HG03139 (cell line): ENCODE data around the gene INPP5A.
"Not testable (repeated sequence)": the region's sequence is repeated elsewhere in the genome, so short reads cannot be mapped to it uniquely, and the experiment has no call there.

Experiments used
- ATAC-seq: cut with Tn5 transposase; IDR thresholded peaks from one replicate; pipeline ENCODE4 v1.9.1; 2021; ENCODE audit not compliant: unreplicated experiment

INPP5A gene

DNA sequence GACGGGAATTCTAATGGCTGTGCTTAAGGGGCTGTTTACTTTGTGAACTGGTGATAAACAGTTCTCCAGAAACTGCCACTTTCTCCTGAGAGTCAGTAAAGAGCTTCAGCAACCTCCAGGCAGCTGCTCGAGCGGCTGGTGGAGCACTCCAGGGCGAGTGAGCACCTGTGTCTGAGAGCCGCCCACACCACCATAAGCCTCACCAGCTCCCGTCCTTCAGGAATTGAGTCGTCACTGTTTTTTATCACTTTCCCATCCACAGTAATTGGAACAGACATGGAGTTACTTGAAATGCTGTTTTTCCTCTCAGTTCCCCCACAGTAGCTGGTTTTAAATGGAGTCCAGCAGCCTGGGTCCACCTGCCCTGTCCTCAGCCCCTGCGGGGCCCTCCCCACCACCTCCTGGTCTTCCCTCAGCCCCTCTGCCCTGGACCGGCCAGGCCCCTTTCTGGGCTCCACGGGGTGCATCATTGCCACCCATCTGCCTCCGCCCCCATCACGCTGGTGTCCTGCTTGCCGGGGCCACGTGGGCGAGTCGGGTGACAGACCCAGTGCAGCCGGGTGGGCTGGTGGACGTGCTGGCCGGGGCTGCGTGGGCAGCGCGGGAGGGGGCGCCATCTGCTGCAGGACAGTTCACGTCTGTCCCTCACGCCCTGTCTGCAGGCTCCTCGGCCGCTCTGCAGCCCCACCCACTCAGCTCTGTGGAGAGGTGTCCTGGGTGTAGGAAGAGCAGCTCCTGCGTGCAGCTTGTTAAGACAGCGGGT, 192.4 kb downstream of the INPP5A start:
- no peak for ATAC-seq

DNA sequence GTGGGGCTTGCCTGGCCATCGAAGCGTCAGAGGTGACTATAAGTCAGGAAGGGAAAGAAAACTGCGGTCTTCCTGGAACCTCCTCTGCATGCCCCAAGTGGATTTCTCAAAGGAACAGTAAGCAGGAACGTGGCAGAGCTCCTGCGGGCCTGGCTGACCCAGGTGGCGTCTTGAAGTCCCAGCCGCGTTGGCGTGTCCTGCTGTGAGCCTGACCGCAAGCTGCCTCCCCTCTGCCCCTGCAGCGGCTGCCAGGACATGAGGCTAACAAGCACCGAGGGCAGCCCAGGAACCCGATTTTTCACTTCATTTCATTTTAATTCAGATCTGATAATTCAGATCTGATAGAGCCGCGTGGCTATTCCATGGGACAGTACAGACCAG, 193.0 kb downstream of the INPP5A start:
- ATAC-seq: no peak

DNA sequence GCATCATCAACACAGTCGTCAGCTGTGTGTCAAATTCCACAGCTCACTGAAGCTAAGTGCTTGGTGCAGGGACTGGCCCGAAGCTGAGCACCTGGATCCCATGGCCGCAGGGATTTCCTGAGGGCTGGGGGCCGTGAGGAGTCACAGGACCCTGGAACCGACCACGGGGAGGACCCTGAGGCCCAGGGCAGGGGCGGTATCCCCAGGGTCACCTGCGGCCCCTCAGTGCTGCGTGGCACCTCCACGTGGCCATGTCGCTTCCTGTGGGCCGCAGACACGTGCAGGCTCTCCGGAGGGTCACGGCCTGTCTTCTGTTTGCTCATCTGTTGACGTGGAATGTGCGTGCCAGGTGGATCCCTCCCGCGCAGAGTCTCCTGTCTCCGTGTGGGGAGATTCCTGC, 194.9 kb downstream of the INPP5A start:
- ATAC-seq: no peak

DNA sequence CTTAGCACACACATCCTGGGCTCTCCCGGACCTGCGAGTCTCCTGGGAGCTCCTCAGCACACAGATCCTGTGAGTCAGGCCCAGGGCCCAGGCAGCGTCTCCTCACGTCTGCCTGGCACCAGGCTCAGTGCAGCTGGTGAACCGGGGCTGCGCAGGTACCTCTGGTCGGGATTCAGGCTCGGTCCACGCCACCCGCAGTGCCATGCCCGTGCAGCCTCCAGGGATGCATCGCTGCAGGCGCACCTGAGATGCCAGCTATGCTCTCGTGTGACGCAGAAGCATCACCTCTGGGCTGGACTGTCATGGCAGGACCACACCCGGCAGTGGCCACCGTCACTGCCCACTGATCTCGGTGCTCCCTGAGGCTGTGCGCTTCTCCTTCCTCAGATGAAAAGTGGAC, 196.3 kb downstream of the INPP5A start:
- ATAC-seq: no peak

DNA sequence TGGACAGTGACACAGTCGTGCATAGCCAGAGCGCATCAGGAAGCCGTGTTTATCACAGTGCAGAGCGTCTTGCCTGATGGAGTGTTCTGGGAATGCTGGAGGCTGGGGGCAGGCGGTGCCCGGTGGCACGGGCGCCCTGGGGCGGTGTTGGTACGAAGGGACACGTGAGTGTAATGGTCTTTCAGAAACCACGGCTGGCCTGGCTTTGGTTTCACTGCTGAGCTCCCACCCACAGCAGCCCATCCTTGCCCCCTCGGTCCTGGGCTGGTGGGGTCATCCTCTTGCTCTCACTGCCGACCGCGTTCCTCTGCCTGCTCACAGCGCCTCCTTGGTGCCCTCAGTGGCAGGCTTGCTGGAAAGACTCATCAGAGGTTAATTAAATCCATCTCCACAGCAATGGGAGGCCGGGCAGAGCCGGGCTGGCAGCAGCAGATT, 197.8 kb downstream of the INPP5A start:
- ATAC-seq: no peak

DNA sequence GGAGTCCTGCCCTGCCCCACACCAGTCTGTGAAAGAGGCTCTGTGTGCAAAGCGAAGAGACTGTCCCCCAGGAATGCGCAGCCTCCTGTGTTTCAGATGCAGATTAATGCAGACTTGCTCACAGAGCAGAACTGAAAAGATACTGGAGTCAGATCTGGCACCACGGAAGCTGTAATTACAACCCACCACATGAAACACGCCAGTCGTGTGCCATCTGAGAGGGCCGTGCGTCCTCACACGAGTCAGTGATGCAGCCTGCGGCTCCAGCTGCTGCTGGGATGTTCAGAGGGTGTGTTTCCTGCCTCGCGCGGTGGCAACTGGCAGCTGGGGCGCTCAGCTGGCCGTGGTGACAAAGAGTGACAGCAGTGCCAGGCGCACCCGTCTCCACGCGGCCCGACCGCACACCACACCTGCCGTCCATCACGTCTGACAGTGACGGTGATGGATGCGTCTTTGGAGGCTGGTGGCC, 198.4 kb downstream of the INPP5A start:
- no peak for ATAC-seq

DNA sequence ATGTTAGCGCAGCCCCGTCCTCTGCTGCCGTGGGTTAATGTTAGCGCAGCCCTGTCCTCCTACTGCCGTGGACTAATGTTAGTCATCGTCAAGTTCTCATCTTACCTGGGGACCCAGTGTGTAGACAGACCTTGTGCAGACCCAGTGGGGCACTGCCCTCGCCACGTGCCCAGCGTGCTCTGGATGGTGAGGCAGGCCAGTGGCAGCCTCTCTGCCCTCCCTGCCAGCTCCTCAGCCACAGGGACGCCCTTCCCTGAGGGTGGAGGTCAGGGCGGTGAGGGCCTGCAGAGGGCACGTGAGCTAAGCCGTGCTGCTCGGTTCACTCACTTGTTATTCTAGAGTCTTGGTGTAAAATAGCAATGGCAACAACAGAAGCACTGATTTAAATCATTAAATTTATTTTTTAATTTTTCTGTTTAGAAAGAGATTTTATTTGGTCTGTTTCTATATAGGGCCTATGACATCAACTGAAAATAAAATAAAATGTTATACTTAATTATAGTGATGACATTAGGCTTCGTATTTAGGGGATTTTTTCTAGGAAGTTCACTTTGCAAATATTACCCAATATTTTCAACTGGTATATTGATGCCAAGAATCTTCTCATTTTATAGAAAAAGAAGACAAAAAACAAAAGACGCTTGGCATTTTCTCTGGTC, 199.9 kb downstream of the INPP5A start:
- no peak for ATAC-seq

DNA sequence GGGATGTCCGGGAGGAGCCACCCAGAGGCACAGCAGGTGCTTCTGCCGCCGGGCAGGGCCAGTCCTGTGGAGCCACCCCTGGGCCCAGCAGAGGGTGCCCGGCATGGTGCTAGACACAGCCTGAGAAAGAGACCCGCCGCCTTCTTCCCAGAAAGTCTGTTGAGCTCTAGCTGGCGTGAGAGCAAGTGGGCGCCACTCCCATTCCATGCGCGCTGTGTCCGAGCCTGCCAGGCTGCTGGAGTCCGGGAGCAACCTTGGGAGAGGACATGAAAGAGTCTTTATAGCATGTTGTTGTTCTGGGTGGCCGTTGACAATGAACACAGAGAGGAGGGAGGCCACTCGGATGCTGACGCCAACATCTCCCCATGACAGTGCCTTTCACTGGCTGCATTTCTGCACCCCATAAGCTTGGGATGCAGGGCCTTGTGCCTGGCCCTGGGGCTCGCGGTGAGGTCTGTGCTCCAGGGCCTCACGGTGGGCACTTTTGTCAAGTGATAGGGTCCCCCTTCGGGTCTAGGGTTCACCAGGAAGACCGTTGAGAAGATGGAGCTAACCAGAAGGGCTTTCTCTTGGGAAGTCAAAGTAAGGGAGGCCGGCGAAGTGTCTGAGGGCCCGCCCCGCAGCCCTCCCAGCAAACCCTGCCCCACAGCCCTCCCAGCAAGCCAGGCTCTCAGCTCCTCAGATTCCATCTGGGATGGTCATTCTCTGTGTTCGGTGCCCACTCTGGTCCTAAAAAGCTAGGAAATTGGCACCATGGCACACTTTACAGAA, 201.1 kb downstream of the INPP5A start:
- no peak for ATAC-seq

DNA sequence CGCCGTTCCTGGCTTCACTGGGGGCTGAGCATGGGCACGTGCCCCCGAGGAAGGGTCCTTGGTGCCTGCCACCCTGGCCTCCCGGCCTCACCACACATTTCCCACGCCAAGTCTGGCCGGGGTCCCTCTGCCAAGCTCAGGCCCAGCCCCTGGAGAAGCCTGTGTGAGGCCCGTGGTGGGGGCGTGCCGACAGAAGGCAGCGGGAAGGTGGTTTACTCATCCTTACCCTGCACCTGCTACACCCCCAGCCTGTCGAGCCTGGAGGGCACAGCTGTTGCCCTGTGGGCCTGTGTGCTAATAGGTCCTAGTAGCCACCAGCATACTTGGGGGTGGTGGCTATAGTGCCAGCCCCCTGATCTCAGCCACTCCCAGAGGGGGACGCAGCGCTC, 201.6 kb downstream of the INPP5A start:
- ATAC-seq: no peak

DNA sequence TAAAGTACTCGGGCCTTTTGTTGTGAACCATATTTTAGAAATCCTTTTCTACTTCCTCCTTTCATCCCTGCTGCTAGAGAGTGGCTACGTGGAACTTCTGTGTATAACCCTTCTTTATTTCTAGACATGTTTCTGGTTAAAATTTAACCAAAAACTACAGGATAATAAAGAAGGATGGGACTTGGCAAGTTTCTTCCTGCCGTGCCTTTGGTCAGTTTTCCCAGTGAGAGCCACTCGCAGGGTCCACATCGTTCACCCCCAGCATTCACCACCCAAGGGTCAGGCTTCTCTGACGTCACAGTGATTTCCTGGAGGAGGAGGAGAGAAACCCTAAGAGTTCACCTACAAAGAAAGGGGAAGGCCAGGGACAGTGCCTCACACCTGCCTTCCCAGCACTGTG, 203.0 kb downstream of the INPP5A start:
- ATAC-seq: no peak

DNA sequence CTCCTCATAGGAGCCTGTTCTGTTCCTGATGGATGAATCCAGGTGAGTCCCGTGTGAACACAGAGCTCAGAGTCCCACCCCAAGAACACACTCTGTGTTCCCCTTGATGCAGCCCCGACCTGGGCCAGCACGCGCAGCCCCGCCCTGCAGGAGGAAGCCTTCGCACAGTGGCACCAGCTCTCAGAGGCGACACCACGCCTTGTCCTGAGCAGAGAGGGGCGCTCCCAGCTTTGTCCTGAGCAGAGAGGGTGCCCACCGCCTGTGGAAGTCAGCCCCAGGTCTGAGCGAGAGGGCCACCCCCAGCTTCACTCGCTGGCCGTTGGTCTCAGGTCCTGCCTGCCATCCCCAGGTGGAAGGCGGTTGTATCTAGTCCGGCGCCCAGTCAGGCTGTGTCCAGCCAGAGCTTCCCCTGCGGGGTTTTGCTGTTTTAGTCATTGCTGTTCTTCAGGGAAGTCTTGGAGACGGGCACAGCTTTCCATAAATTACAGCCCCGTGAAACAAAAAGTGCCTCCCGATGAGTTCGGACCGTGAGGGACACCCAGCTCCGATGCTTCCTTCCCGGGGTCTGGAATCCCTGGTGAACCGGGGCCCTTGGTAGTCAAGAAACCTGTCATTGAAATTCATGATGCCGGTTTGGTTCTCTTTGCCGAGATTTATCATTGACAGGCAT, 204.7 kb downstream of the INPP5A start:
- no peak for ATAC-seq

DNA sequence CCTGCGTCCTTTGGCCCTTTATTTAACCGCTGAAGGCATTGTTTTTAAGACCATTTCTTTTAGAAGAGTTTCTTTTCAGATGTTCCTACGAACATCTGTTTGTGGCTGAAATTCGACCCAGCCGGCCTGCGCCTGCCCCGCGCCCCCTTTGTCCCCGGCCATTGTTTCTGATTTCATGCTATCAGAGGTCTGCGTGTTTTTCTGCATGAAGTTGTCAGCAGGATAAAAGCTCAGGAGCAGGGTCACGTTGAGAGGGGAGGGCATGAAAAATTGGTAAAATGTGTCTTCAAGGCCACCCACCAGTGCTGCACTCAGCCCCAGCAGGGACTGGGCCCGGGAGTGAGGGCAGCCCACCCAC, 205.2 kb downstream of the INPP5A start:
- ATAC-seq: no peak

DNA sequence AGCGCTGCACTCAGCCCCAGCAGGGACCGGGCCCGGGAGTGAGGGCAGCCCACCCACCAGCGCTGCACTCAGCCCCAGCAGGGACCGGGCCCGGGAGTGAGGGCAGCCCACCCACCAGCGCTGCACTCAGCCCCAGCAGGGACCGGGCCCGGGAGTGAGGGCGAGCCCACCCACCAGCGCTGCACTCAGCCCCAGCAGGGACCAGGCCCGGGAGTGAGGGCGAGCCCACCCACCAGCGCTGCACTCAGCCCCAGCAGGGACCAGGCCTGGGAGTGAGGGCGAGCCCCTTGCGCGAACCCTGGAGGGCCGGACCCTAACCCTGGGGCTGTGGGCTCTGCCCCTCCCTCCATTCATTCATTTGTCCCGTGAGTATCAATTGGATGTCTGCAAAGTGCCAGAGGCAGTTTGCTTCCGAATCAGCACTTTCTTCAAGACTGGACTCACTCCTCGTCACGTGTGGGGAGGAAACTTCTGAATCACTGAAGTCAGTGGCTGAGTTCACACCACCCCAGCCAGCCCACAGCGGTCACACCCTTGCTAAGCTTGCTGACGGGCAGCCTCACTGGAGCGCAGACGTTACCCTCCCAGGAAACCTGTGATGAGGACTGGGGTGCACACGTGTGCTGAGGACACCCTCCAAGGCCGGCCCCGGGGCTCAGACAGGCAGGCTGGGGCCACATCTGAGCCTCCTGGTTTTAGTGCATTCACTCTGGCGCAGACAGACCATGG, 205.8 kb downstream of the INPP5A start:
- ATAC-seq: not testable (repeated sequence)

DNA sequence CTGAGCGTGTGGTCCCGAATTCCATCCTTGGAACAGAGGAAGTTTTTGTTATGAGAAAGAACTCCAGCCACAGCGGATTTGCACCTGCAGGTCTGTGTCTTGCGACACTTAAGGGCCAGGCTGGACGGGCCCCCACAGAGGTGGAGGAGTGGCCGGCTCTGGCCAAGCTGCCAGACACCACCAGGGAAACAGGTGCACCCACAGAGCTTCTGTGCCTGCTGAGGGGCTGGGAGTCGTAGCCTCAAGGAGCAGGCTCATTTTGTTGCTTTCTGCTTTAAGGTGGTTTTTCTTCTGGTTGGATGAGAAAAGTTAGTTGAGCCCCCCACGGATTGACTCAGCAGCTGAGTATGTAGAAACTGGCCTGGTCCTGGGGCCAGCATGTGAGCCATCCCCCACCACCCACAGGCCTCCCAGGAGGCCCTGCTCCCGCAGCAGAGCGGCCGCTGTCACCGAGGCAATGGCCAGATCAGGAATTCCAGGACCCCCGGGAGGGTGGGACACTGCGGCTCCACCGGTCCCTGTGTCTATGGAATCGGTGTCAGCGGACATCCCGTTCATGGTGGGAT, 206.4 kb downstream of the INPP5A start:
- no peak for ATAC-seq

DNA sequence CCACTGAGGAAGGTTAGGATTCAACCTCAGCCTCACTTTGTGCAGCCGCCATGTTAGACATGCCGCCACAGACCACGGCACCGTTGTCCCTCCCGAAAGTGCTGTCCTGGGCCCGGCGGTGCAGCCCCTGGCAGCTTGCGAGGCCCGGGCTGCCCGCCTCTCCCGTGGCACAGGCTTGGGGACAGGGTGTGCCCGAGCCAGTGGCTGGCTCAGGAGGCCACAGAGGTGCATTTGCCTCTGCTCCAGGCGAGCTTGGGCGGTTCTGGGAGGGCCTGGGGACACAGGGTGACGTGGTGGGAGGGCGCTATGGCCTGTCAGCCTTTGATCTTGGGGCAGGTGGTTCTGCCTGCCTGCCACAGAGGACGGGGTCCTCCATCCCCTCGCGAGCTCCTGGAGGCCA, 207.3 kb downstream of the INPP5A start:
- ATAC-seq: no peak

DNA sequence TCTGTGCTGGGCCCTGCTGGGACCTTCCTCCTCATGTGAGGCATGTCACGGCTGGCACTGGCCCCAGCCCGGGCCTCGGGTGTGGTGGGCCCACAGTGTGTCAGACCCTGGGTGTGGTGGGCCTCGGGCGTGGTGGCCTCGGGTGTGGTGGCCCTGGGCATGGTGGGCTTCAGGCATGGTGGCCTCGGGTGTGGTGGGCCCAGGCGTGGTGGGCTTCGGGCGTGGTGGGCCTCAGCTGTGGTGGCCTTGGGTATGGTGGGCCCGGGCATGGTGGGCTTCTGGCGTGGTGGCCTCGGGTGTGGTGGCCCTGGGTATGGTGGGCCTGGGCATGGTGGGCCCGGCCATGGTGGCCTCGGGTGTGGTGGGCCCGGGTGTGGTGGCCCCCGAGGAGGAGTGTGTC, 207.9 kb downstream of the INPP5A start:
- ATAC-seq: no peak

DNA sequence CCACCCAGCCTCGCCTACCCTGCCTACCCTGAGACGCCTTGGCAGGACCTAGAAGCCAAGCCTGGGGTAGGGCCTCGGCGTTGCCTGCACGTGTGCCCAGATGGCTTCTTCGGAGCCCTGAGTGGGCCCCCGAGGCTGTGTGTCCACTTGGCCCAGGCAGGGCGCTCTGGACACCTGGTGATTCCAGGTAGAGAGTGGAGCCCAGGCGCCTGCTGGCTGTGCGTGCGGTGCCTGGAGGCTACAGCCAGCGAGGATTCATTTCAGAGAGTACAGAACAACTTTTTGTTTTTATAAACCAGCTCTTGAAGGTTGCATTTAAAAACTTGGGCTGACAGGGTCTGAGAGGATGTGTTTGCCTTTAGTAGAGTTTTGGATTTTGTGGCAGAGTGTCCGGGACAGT, 208.4 kb downstream of the INPP5A start:
- ATAC-seq: no peak

DNA sequence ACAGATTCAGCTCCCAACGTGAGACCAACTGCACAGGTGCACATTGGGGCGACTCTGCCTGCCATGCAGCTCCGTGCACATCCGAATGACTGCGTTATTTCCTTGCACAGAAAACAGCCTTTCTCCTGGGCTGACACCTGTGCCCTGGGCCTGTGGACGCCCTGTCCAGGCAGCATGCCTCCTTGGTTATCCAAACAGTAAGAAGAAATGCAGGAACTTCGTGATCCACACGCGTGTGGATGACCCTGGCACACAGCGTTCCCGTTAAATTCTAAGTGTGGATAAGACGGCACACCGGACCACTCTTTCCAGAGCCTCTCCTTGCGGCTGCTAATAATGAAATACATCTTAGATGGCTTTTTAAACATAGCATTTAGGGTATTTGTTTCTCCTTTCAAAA, 208.8 kb downstream of the INPP5A start:
- no peak for ATAC-seq

DNA sequence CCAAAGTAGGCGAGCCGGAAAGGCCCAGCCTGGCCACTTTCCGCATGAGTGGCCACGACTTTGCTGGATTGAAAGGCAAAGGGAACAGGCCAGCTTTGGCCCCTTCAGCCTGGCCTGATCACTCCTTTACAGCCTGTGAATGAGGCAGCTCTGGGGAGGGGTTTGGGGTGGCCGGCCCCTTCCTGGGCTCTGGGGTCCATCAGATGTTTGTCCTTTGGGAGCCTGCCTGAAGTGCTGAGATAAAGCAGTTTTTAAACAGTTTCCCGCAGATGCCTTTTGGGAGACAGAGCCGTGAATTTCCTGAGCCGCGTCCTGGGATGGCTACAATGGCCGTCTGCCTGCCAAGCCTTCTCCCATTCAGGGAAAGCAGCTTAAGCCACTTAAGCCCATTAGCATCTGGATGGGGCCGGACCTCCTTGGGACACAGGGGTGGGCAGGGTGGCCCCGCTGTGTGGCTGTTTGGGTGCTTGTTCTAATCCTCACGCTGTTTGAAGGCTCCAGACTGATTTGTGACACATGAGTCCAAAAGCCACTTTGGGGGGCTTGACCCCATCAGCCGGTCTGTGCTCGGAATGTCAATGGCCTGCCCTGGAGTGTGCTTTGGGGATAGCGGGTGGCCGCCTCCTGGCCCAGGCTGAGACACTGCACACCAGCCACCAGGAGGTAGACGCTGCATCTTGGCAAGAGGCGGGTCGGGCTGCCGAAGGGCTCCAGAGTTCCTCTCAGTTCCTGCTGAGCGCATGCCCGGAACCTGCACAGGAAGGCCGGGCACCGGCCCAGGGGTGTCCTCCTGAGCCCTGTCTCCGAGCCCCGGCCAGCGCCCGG, 209.4 kb downstream of the INPP5A start:
- no peak for ATAC-seq

DNA sequence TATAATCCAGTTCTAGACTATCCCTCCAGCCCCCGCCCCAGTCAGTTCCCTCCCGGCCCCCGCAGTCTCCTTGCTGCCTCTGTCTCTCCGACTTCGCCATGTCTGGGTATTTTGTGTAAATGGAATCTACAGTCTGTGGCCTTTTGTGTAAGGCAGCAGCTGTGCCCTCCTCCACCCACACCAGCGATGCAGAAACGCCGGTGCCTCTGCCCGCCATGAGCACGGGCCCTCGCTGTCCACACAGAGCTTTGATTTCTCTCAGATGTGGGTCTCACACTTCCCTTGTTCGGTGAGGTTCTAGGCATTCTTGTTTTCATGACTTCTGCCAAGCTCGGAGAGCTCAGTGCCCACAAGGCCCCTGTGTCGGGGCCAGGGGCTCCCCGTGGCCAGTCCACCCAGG, 210.5 kb downstream of the INPP5A start:
- no peak for ATAC-seq
